Central memory CD8-positive, alpha-beta T cell (primary cell): ENCODE results near the gene CSNK1G1.
A peak's percentile ranks its signal among the peaks of the same experiment; 100 is the strongest.
"Not testable (repeated sequence)": the region's sequence is repeated elsewhere in the genome, so short reads cannot be mapped to it uniquely, and the experiment has no call there.

Experiments
- ATAC-seq: fragments of 150-1000 bp; cut with Tn5 transposase; replicated peaks from 2 replicates; pipeline ENCODE4 v1.10.0; 2022; ENCODE audit warnings: mild to moderate bottlenecking, moderate FRiP score, moderate number of reproducible peaks; ENCODE audit not compliant: poor library complexity, severe bottlenecking; ENCODE audit errors: extremely low read depth
- DNase-seq, 2 donors: peaks; one replicate each; pipeline ENCODE4 v3.0.0; 2021; ENCODE audit warnings: low spot score in 2 of 2
- H3K27ac Mint-ChIP-seq: one replicate; pipeline ENCODE4 v1.8.0; 2022; ENCODE audit warnings: low read depth, mild to moderate bottlenecking, moderate library complexity, mixed read lengths
- H3K27me3 Mint-ChIP-seq: one replicate; pipeline ENCODE4 v1.8.0; 2022; ENCODE audit warnings: mixed read lengths
- H3K36me3 Mint-ChIP-seq: one replicate; pipeline ENCODE4 v1.8.0; 2022; ENCODE audit warnings: mild to moderate bottlenecking, moderate library complexity, mixed read lengths; ENCODE audit not compliant: insufficient read depth
- H3K4me1 Mint-ChIP-seq: one replicate; pipeline ENCODE4 v1.8.0; 2022; ENCODE audit warnings: mixed read lengths
- H3K4me3 Mint-ChIP-seq: one replicate; pipeline ENCODE4 v1.8.0; 2022; ENCODE audit warnings: mild to moderate bottlenecking, moderate library complexity, mixed read lengths
- H3K9me3 Mint-ChIP-seq: one replicate; pipeline ENCODE4 v1.8.0; 2022; ENCODE audit warnings: mixed read lengths

CSNK1G1 gene

DNA sequence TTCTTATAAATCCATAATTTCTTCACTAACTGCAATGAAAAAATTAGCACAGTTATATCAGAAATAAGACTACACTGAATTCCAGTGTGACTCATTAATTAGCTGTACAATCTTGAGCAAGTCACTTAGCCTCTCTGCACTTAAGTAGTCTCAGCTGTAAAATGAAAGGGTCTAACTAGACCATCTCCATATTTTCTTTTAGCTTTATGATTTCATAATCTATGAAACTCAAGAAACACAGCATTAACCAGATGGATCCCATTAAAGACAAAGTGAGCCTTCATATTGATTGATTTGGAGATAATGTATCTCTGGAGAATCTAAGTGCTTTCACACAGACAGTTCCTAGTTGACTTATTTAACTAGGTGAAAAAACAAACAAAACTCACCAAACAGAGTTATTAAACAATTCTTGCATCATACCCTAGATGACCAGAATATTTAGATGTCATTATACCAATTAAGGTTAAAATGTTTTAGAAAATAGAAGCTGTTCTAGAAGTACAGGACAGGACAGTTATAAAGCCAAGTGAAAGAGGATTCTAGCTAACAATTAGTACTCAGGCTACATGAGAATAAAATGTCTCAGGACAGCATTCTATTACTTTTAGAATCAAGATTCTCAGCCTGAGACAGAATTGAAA is 11.2 kb downstream of the CSNK1G1 start:
- no peak for DNase-seq
- H3K9me3 Mint-ChIP-seq = no peaks in the 10 kb centered on the region
- no peak overlapping the region for H3K4me3 Mint-ChIP-seq
- no peaks in the 10 kb centered on the region for H3K27me3 Mint-ChIP-seq
- H3K27ac Mint-ChIP-seq = no peak overlapping the region
- no peak for ATAC-seq
- peaks cover 13% of the 10 kb centered on the region for H3K36me3 Mint-ChIP-seq
- H3K4me1 Mint-ChIP-seq = peaks cover 9% of the 10 kb centered on the region

DNA sequence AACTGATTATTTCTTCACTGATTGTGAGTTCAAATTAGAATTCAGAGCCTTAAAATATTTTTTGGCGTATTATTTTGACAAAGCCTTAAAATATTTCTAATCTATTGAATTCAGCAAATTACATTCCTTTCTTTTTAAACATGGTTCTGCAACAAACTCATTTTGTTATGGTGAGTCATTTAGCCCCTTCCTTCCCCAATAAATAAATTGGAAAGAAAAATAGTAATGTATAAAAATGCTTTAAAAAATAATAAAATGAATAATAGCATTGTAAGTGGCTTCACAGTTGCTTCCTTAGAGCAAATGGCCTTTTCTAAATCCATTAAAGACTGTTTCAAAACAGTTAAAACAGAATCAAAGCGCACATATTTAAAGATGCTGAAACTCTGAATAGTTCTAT is 12.1 kb downstream of the CSNK1G1 start:
- H3K4me1 Mint-ChIP-seq = peaks cover 9% of the 10 kb centered on the region
- H3K27me3 Mint-ChIP-seq = no peaks in the 10 kb centered on the region
- DNase-seq = no peak
- no peak overlapping the region for H3K4me3 Mint-ChIP-seq
- peaks cover 13% of the 10 kb centered on the region for H3K36me3 Mint-ChIP-seq
- no peak for ATAC-seq
- no peaks in the 10 kb centered on the region for H3K9me3 Mint-ChIP-seq
- no peak overlapping the region for H3K27ac Mint-ChIP-seq

DNA sequence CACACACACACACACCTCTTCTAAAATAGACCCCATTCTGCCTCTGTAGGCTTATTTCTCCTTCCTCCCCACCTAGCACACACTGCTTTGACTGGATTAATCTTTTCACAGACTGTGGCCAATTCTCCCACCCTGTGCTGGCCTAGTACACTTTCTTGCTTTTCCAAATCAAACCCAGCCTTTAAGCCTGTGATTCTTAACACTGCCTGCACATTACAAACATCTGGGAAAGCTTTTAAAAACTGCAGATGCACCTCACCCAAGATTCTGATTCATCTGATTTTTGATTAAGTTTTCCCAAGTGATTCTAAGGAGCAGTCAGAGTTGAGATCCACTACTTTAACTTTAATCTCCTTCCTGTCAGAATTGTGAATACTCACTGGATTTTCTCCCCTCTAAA is 12.8 kb downstream of the CSNK1G1 start:
- H3K9me3 Mint-ChIP-seq = no peaks in the 10 kb centered on the region
- DNase-seq = no peak
- H3K36me3 Mint-ChIP-seq = peaks cover 13% of the 10 kb centered on the region
- peak overlapping the region; percentile 7 for H3K27ac Mint-ChIP-seq
- ATAC-seq = no peak
- H3K4me3 Mint-ChIP-seq = no peak overlapping the region
- H3K4me1 Mint-ChIP-seq = peaks cover 9% of the 10 kb centered on the region
- no peaks in the 10 kb centered on the region for H3K27me3 Mint-ChIP-seq

DNA sequence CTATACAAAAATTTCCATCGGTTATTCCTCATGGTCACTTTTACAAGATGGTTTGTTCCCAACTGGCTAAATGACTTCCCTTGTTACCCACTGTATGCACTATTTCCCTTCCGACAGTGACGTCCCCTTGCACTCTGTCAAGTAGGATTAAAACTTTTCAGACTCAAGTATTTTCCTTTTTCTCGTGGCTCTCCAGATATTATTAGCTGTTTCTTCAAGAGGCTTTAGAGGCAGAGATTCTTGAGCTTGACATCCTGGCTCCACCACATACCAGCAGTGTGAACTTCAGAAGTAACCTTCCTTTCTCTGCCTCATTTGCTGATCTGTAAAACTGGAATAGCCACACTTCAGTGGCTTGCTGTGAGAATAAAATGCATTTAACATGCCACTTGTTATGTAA is 14.0 kb downstream of the CSNK1G1 start:
- ATAC-seq = no peak
- Mint-ChIP-seq H3K4me1 (peaks cover 9% of the 10 kb centered on the region), H3K36me3 (peaks cover 11% of the 10 kb centered on the region)

DNA sequence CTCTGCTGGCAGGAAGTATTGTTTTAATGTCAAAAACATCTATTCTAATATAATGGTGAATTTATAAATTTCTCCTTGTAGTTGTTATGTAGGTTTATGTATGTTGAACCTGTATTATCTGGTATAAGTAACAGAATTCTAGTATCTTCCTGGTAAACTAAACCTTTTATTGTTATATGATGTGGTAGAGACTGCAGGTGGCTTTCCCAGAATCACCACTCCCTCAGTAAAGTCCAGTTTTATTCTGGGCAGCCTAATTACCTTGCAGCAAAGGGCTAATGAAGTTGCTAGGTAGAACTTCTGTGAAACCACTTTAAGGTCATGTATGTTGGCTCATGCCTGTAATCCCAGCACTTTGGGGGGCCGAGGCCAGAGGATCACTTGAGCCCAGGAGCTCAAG is 15.6 kb downstream of the CSNK1G1 start:
- Mint-ChIP-seq H3K9me3 (no peaks in the 10 kb centered on the region), H3K4me1 (peaks cover 9% of the 10 kb centered on the region), H3K4me3 (no peak overlapping the region), H3K27ac (no peak overlapping the region), H3K27me3 (no peaks in the 10 kb centered on the region), H3K36me3 (peaks cover 8% of the 10 kb centered on the region)
- no peak for ATAC-seq
- DNase-seq = no peak

More for the DNA sequence above, 14.0 kb downstream of the CSNK1G1 start:
- no peak for DNase-seq
- Mint-ChIP-seq H3K4me3 (no peak overlapping the region), H3K27ac (no peak overlapping the region), H3K9me3 (no peaks in the 10 kb centered on the region), H3K27me3 (no peaks in the 10 kb centered on the region)

DNA sequence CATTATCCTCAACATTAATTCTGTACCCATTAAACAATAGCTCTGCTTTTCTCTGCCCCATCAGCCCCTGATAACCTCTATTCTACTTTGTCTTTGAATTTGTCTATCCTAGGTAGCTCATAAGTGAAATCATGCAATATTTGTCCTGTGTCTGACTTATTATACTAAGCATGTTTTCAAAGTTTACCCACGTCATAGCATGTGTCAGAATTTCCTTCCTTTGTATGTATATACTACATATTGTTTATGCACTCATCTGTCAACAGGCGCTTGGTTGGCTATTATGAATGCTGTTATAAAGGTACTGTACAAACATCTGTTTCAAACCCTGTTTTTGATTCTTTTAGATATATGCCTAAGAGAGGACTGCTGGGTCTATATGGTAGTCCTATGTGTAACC is 18.2 kb downstream of the CSNK1G1 start:
- ATAC-seq = no peak
- H3K4me1 Mint-ChIP-seq = peaks cover 11% of the 10 kb centered on the region
- no peak overlapping the region for H3K4me3 Mint-ChIP-seq
- no peaks in the 10 kb centered on the region for H3K9me3 Mint-ChIP-seq
- H3K27me3 Mint-ChIP-seq = no peaks in the 10 kb centered on the region
- DNase-seq = no peak
- H3K27ac Mint-ChIP-seq = no peak overlapping the region
- H3K36me3 Mint-ChIP-seq = peaks cover 6% of the 10 kb centered on the region

DNA sequence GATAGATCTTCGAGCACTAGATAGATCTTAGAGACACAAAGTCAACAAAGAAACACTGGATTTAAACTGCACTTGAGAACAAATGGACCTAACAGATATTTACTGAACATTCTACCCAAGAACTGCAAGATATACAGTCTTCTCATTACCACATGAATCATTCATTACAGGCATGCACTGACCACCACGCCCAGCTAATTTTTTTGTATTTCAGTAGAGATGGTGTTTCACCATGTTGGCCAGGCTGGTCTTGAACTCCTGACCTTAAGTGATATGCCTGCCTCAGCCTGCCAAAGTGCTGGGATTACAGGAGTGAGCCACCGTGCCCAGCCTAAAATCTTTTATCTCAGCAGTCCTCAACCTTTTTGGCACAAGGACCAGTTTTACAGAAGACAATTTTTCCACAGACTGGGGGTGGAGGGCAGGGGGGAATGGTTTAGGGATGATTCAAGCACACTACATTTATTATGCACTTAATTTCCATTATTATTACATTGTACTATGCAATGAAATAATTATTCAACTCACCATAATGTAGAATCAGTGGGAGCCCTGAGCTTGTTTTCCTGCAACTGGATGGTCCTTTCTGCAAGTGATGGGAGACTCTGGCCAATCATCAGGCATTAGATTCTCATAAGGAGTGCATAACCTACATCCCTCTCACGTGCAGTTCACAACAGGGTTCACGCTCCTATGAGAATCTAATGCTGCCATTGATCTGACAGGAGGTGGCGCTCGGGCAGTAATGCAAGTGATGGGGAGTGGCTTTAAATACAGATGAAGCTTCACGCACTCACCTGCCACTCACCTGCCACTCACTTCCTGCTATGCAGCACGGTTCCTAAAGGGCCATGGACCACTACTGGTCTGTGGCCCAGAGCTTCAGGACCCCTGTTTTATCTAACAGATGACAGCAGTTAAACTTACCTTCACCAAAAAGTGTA is 21.7 kb downstream of the CSNK1G1 start:
- Mint-ChIP-seq H3K27ac (no peak overlapping the region), H3K27me3 (no peaks in the 10 kb centered on the region), H3K4me3 (no peak overlapping the region), H3K4me1 (peaks cover 11% of the 10 kb centered on the region), H3K9me3 (no peaks in the 10 kb centered on the region), H3K36me3 (peaks cover 5% of the 10 kb centered on the region)
- DNase-seq (no peak), ATAC-seq (peak; percentile 46)

DNA sequence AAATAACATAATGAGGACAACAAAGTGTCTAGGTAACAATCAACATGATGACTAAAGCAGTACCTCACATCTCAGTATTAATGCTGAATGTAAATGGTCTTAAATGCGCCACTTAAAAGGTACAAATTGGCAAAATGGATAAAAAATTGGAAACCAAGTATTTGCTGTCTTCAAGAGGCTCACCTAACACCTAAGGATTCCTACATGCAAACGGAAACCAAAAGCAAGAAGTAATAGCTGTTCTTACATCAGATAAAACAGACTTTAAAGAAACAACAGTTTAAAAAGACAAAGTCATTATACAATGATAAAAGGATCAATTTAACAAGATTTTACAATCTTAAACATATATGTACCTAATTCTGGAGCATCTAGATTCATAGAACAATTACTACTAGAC is 22.5 kb downstream of the CSNK1G1 start:
- Mint-ChIP-seq H3K27ac (no peak overlapping the region), H3K4me3 (no peak overlapping the region), H3K36me3 (peaks cover 2% of the 10 kb centered on the region), H3K27me3 (no peaks in the 10 kb centered on the region), H3K4me1 (peaks cover 11% of the 10 kb centered on the region), H3K9me3 (no peaks in the 10 kb centered on the region)
- DNase-seq (no peak), ATAC-seq (no peak)

DNA sequence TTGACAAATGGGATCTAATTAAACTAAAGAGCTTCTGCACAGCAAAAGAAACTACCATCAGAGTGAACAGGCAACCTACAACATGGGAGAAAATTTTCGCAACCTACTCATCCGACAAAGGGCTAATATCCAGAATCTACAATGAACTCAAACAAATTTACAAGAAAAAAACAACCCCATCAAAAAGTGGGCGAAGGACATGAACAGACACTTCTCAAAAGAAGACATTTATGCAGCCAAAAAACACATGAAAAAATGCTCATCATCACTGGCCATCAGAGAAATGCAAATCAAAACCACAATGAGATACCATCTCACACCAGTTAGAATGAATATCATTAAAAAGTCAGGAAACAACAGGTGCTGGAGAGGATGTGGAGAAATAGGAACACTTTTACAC is 24.3 kb downstream of the CSNK1G1 start:
- not testable (repeated sequence) for H3K36me3 Mint-ChIP-seq, H3K27ac Mint-ChIP-seq, ATAC-seq, DNase-seq, H3K4me3 Mint-ChIP-seq, H3K27me3 Mint-ChIP-seq, H3K9me3 Mint-ChIP-seq
- peaks cover 11% of the 10 kb centered on the region for H3K4me1 Mint-ChIP-seq

DNA sequence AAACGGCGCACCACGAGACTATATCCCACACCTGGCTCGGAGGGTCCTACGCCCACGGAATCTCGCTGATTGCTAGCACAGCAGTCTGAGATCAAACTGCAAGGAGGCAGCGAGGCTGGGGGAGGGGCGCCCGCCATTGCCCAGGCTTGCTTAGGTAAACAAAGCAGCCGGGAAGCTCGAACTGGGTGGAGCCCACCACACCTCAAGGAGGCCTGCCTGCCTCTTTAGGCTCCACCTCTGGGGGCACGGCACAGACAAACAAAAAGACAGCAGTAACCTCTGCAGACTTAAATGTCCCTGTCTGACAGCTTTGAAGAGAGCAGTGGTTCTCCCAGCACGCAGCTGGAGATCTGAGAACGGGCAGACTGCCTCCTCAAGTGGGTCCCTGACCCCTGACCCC is 29.0 kb downstream of the CSNK1G1 start:
- peaks cover 16% of the 10 kb centered on the region for H3K4me1 Mint-ChIP-seq

DNA sequence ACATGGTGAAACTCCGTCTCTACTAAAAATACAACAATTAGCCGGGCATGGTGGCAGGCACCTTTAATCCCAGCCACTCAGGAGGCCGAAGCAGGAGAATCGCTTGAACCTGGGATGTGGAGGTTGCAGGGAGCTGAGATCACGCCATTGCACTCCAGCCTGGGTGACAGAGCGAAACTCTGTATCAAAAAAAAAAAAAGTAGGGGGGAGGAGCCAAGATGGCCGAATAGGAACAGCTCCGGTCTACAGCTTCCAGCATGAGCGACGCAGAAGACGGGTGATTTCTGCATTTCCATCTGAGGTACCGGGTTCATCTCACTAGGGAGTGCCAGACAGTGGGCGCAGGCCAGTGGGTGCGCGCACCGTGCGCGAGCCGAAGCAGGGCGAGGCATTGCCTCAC is 29.5 kb downstream of the CSNK1G1 start:
- H3K27me3 Mint-ChIP-seq, DNase-seq, H3K27ac Mint-ChIP-seq, ATAC-seq, H3K9me3 Mint-ChIP-seq, H3K4me3 Mint-ChIP-seq, H3K36me3 Mint-ChIP-seq: not testable (repeated sequence)
- H3K4me1 Mint-ChIP-seq = peaks cover 17% of the 10 kb centered on the region

More for the DNA sequence above, 29.0 kb downstream of the CSNK1G1 start:
- DNase-seq, ATAC-seq, H3K9me3 Mint-ChIP-seq, H3K27me3 Mint-ChIP-seq, H3K27ac Mint-ChIP-seq, H3K4me3 Mint-ChIP-seq, H3K36me3 Mint-ChIP-seq: not testable (repeated sequence)

DNA sequence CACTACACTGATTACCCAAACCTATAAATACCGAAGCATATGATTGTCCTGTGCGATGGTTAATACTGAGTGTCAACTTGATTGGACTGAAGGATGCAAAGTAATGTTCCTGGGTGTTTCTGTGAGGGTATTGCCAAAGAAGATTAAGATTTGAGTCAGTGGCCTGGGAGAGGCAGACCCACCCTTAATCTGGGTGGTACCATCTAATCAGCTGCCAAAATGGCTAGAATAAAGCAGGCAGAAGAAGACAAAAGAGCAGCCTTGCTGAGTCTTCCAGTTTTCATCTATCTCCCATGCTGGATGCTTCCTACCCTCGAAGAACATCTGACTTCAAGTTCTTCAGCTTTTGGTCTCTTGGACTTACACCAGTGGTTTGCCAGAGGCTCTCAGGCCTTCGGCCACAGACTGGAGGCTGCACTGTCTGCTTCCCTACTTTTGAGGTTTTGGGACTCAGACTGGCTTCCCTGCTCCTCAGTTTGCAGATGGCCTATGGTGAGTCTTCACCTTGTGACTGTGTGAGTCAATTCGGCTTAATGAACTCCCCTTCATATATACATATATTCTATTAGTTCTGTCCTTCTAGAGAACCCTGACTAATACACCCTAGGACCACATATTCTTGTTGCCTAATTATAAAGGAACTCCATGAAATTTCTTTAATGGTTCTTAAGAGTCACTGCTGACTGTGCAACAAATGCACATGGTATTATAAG is 31.7 kb downstream of the CSNK1G1 start:
- peaks cover 17% of the 10 kb centered on the region for H3K4me1 Mint-ChIP-seq
- DNase-seq (no peak), ATAC-seq (no peak)
- H3K36me3 Mint-ChIP-seq = peaks cover 7% of the 10 kb centered on the region
- H3K27me3 Mint-ChIP-seq = no peaks in the 10 kb centered on the region
- H3K4me3 Mint-ChIP-seq = no peak overlapping the region
- no peaks in the 10 kb centered on the region for H3K9me3 Mint-ChIP-seq
- H3K27ac Mint-ChIP-seq = peak overlapping the region; percentile 16
